Stomach (tissue), 9 donors: ENCODE results near the gene IPCEF1. TPM values are rescaled to one million over a fixed set of nuclear protein-coding genes. Genes with fewer than 3 reads are reported as not detected.

Experiments used
- DNase-seq, 2 donors: peaks; one replicate each; pipeline versions ENCODE4 v3.0.0 to v3.0.0-alpha.2; 2013 to 2019
- H3K27ac ChIP-seq, 5 donors: fragments of 200-600 bp in 4 of 5; sonication (generic) in 4 of 5; one replicate each; pipeline ENCODE4 v1.5.1; 2013 to 2019; ENCODE audit warnings: mild to moderate bottlenecking in 1 of 5, moderate library complexity in 1 of 5
- H3K27me3 ChIP-seq, 3 donors: fragments of 200-600 bp; sonication (generic); one replicate each; pipeline ENCODE4 v1.5.1; 2017 to 2019; ENCODE audit warnings: mixed run types in 1 of 3
- H3K36me3 ChIP-seq, 4 donors: fragments of 200-600 bp; sonication (generic); 1 replicate in 3 of 4; 2 replicates in 1 of 4; pipeline ENCODE4 v1.5.1; 2016 to 2019
- H3K4me1 ChIP-seq, 4 donors: fragments of 200-600 bp; sonication (generic); one replicate each; pipeline ENCODE4 v1.5.1; 2016 to 2019
- H3K4me3 ChIP-seq, 4 donors: fragments of 200-600 bp; sonication (generic) in 3 of 4; one replicate each; pipeline ENCODE4 v1.5.1; 2016 to 2019; ENCODE audit warnings: mild to moderate bottlenecking in 1 of 4
- H3K9me3 ChIP-seq, 4 donors: fragments of 200-600 bp; sonication (generic); one replicate each; pipeline ENCODE4 v1.5.1; 2016 to 2019
- EP300 ChIP-seq: sonication (generic); formaldehyde crosslinking; IDR thresholded peaks from one replicate; pipeline ENCODE4 v1.6.1; 2017; ENCODE audit warnings: antibody characterized with exemption
- POLR2A ChIP-seq, 4 donors: fragments of 450-650 bp; IDR thresholded peaks; one replicate each; pipeline ENCODE4 v1.6.1; 2016; ENCODE audit warnings: antibody characterized with exemption in 4 of 4, control low read depth in 2 of 4, mild to moderate bottlenecking in 1 of 4, moderate library complexity in 1 of 4
- POLR2AphosphoS5 ChIP-seq, 3 donors: sonication (generic); formaldehyde crosslinking; IDR thresholded peaks; one replicate each; pipeline ENCODE4 v1.6.1; 2016; ENCODE audit warnings: antibody characterized with exemption in 3 of 3
- WGBS, 5 donors: extraction: QIAGEN DNeasy Blood & Tissue Kit in 3 of 5; methylation state at CpG; one replicate each; pipeline versions ENCODE4 v1.1.5 to v1.1.7; 2013 to 2018; 5-methylcytosine and 5-hydroxymethylcytosine counted together
- intact Hi-C: fragments of 100-400 bp; cut with DNase I; formaldehyde crosslinking; loops from one replicate; pipeline ENCODE4 v1.15.1; 2023; ENCODE audit warnings: low total_unique reads
- polyA plus RNA-seq, 3 donors: library from polyadenylated mRNA; stranded (reverse); fragments of 200-250 nt; gene quantifications; one replicate each; pipeline ENCODE4 v1.2.3, GENCODE V29; 2013
- total RNA-seq, 5 donors: library from RNA; depleted of rRNA; stranded (reverse); fragments of >200 nt; gene quantifications; one replicate each; pipeline versions ENCODE4 v1.1.0 to v1.2.3, GENCODE V29; 2014 to 2016
- TF ChIP-seq, protein P1 (sequence below), 7 experiments: fragments of 450-650 bp in 4 of 7; fragments of 200-600 bp in 3 of 7; sonication (generic) in 3 of 7; IDR thresholded peaks; one replicate each; pipeline ENCODE4 v1.5.1; 2016 to 2019; ENCODE audit warnings: antibody characterized with exemption in 7 of 7, control low read depth in 2 of 7, mild to moderate bottlenecking in 1 of 7
- donor health status: healthy with polysubstance abuse.
- donor health status: Bipolar disorder and iron deficiency.
- donor health status: healthy.

The IPCEF1 gene
- total and polyA plus RNA-seq, 8 donors = under 0.01 to 47.1 (median 1.4) TPM; not detected in 2

DNA sequence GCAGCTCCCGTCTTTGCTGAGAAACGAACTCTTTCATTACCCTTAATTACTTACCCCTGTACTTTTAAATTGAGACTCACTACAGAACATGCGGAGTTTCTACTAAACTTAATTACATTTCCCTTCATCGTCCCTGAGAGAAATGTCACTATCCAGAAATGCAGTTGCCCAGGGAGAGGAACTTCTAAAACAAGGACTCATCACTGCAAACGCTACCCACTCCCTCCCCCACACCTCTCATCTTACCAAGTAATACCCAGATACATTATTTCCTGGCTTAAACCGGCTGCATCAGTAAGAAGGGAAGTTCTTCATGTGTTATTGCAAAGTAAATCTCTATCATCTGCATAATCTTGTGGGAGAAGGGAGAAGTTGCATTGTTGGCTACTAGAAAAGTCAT lies 138.3 kb downstream of the IPCEF1 start:
- H3K36me3 ChIP-seq = peaks cover 0 to 6% (median 0%) of the 10 kb centered on the region in 4 donors
- DNase-seq = no peak
- H3K9me3 ChIP-seq = no peaks in the 10 kb centered on the region
- no peak overlapping the region for H3K27ac ChIP-seq
- intact Hi-C loops = no loop called here
- no peaks in the 10 kb centered on the region for H3K27me3 ChIP-seq
- WGBS, 5 donors = 56 to 73% (median 72%) methylated on average over 6 of the region's 6 CpGs
- no peak overlapping the region for H3K4me3 ChIP-seq
- TF ChIP-seq EP300 (no peak), POLR2A (IDR thresholded peaks at IDR 0.05) (no peak), POLR2AphosphoS5 (IDR thresholded peaks at IDR 0.05) (no peak)
- TF ChIP-seq, protein P1, sequence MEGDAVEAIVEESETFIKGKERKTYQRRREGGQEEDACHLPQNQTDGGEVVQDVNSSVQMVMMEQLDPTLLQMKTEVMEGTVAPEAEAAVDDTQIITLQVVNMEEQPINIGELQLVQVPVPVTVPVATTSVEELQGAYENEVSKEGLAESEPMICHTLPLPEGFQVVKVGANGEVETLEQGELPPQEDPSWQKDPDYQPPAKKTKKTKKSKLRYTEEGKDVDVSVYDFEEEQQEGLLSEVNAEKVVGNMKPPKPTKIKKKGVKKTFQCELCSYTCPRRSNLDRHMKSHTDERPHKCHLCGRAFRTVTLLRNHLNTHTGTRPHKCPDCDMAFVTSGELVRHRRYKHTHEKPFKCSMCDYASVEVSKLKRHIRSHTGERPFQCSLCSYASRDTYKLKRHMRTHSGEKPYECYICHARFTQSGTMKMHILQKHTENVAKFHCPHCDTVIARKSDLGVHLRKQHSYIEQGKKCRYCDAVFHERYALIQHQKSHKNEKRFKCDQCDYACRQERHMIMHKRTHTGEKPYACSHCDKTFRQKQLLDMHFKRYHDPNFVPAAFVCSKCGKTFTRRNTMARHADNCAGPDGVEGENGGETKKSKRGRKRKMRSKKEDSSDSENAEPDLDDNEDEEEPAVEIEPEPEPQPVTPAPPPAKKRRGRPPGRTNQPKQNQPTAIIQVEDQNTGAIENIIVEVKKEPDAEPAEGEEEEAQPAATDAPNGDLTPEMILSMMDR (IDR thresholded peaks at IDR 0.05) = no peak
- H3K4me1 ChIP-seq = no peaks in the 10 kb centered on the region

DNA sequence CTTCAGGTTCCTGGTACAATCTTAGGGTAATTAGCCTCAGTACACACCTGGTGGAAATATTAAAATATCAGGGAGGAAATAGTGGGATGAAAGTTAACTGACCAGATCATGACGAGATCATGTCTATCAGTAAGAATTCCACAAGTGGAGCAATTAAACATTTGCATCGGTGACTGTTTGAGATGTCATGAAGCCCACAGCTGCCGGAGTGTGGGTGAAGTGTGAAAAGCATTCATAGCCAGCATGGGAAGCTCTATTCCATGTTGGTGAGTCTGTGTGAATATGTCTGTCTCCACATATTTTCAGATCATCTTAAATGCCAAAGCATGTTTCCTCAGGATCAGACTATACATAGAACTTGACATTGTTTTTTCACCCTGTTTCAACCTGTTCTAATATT lies 142.8 kb downstream of the IPCEF1 start:
- intact Hi-C loops = no loop called here
- no peaks in the 10 kb centered on the region for H3K4me1 ChIP-seq
- no peak overlapping the region for H3K4me3 ChIP-seq
- DNase-seq = no peak
- no peaks in the 10 kb centered on the region for H3K9me3 ChIP-seq
- TF ChIP-seq EP300 = no peak
- no peak for TF ChIP-seq POLR2A (IDR thresholded peaks at IDR 0.05)
- no peak for TF ChIP-seq POLR2AphosphoS5 (IDR thresholded peaks at IDR 0.05)
- TF ChIP-seq, protein P1 (IDR thresholded peaks at IDR 0.05) = no peak
- H3K27me3 ChIP-seq = no peaks in the 10 kb centered on the region
- no peak overlapping the region for H3K27ac ChIP-seq
- H3K36me3 ChIP-seq = no peaks in the 10 kb centered on the region
- 82 to 90% (median 87%) methylated on average over 3 of the region's 3 CpGs for WGBS, 5 donors

DNA sequence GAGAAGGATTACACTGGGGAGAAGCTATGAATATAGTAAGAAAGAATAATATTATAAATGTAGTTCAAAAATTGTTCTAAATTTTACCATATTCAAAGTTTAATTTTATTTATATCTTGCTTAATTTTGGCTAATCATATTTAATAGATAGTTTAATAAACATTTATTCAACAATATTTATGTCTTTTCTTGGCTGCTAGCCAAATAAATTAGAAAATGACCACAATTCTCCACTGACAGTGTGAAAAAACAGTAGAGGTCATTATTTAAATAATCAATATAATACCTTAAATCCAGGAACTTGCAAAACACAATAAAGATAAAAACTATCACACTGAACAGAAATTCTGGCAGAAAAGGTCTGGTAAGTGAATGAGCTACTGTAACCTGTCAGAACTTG lies 145.9 kb downstream of the IPCEF1 start:
- H3K36me3 ChIP-seq = no peaks in the 10 kb centered on the region
- no peak overlapping the region for H3K27ac ChIP-seq
- H3K4me1 ChIP-seq = no peaks in the 10 kb centered on the region
- no peak for DNase-seq
- no peak for TF ChIP-seq POLR2AphosphoS5 (IDR thresholded peaks at IDR 0.05)
- no peaks in the 10 kb centered on the region for H3K27me3 ChIP-seq
- no peaks in the 10 kb centered on the region for H3K9me3 ChIP-seq
- H3K4me3 ChIP-seq = no peak overlapping the region
- intact Hi-C loops = no loop called here

DNA sequence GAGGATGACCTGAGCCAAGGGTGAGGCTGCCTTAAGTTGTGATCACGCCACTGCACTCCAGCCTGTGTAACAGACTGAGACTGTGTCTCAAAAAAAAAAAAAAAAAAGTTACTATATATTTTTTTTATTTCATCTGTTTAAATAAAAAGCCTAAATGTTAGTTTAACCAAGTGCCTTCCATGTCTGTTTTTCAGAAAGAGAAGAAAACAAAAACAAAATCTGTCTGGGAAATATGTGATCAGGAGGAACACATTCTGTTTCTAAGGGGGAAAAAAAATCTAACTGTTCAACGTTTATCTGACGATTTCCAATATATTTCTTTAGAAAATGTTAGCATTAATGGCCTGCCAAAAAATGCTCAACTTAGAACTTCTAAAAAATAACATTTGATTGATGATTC lies 147.0 kb downstream of the IPCEF1 start:
- no peak overlapping the region for H3K27ac ChIP-seq
- WGBS, 5 donors = 60 to 79% (median 64%) methylated on average over 3 of the region's 3 CpGs
- H3K9me3 ChIP-seq = no peaks in the 10 kb centered on the region
- H3K36me3 ChIP-seq = no peaks in the 10 kb centered on the region
- H3K27me3 ChIP-seq = no peaks in the 10 kb centered on the region
- intact Hi-C loops = no loop called here
- H3K4me1 ChIP-seq = no peaks in the 10 kb centered on the region
- DNase-seq = no peak
- no peak overlapping the region for H3K4me3 ChIP-seq
- TF ChIP-seq POLR2A (IDR thresholded peaks at IDR 0.05) (no peak), EP300 (no peak), POLR2AphosphoS5 (IDR thresholded peaks at IDR 0.05) (no peak)
- TF ChIP-seq, protein P1 (IDR thresholded peaks at IDR 0.05) = no peak

DNA sequence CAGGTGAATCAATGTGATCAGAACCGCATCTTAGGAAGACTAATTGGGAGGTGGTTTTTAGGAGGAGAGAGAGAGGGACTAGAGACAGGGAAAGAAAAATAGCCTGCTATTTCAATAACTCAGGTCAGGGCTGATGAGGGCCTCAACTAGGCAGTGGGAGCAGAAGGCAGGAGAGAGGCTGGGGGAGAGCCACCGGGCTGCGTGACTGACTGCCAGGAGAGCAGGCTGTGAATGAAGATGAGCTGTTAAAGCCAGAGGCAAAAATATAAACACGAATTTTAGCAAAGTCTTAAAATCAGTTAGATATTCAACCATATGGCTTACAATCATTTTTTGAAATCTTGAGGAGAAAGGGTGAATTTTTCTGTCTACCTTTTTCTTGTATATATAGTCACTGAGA lies 149.6 kb downstream of the IPCEF1 start:
- TF ChIP-seq POLR2A (IDR thresholded peaks at IDR 0.05) (no peak), POLR2AphosphoS5 (IDR thresholded peaks at IDR 0.05) (no peak)
- TF ChIP-seq, protein P1 (IDR thresholded peaks at IDR 0.05) = no peak
- Histone ChIP-seq H3K36me3 (no peaks in the 10 kb centered on the region), H3K4me1 (no peaks in the 10 kb centered on the region), H3K4me3 (no peak overlapping the region), H3K27me3 (no peaks in the 10 kb centered on the region), H3K9me3 (no peaks in the 10 kb centered on the region), H3K27ac (no peak overlapping the region)
- WGBS, 5 donors = 64 to 78% (median 66%) methylated on average over 4 of the region's 4 CpGs
- no peak for DNase-seq
- intact Hi-C loops = no loop called here
